ENCODE measurements around the gene ALOX15.
"Not testable (repeated sequence)": the region's sequence is repeated elsewhere in the genome, so short reads cannot be mapped to it uniquely, and the experiment has no call there.

ALOX15 gene

DNA sequence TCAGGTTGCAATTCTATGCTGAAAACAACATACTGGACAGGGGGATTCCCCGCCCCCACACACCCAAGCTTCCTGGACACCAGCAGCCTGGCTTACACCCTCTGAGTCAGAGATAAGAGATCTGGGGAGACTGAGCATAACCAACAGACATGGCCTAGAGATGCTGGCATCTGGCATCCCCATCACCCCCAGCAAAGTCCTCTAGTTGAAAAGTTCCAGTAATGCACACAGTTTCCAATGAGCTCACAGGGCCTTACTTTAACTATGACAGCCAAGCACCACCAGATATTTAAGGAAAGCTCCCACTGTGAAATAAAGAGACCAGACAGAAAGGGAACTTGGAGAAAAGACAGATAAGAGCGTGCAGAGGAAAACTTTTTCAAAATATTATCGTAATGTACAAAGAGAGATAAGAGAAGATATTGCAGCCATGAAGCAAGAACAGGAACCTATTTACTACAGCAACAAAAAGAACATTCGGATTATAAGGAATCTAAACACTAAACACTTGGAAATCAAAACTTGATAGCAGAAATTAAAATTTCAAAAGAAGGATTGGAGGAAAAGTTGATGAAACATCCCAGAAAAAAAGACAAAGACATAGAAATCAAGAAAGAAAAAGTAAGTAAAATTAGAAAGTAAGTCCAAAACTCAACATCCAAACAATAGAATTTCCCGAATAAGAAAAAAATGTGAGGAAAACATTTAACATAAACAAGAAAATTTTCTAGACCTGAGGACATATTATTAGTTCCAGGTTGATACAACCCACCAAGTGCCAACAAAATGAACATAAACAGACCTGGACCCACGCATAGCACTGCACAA, 17.2 kb upstream of the ALOX15 start:
- DNase-seq = peak; percentile 21
- H3K4me3 ChIP-seq (ENCODE audit: low read depth, low read length) = no peak overlapping the region
- no peaks in the 10 kb centered on the region for H3K27me3 ChIP-seq
- no peaks in the 10 kb centered on the region for H3K9me3 ChIP-seq
- TF ChIP-seq, protein P1, sequence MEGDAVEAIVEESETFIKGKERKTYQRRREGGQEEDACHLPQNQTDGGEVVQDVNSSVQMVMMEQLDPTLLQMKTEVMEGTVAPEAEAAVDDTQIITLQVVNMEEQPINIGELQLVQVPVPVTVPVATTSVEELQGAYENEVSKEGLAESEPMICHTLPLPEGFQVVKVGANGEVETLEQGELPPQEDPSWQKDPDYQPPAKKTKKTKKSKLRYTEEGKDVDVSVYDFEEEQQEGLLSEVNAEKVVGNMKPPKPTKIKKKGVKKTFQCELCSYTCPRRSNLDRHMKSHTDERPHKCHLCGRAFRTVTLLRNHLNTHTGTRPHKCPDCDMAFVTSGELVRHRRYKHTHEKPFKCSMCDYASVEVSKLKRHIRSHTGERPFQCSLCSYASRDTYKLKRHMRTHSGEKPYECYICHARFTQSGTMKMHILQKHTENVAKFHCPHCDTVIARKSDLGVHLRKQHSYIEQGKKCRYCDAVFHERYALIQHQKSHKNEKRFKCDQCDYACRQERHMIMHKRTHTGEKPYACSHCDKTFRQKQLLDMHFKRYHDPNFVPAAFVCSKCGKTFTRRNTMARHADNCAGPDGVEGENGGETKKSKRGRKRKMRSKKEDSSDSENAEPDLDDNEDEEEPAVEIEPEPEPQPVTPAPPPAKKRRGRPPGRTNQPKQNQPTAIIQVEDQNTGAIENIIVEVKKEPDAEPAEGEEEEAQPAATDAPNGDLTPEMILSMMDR (IDR thresholded peaks at IDR 0.05; ENCODE audit: low read depth, low read length) = no peak
- H3K36me3 ChIP-seq = no peaks in the 10 kb centered on the region
- H3K4me1 ChIP-seq = no peaks in the 10 kb centered on the region

DNA sequence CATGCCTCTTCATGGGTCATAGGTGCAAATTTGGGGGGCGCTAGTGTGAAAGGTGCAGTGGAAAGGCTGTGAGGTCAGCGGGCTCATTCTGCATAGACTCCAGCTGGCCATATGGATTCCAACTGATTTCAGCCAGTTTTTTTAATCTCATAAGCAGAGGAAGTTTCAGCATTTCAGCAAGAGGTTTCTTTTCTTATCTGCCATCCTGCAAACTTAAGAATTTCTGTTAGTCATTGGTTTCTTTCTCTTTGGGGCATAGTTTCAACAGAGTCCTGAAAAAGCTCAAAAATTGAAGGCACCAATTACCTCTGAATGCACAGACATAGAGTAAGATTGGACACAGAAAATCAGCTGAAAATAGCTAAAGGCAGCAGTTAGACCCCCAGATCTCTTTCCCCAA, 16.2 kb upstream of the ALOX15 start:
- Histone ChIP-seq H3K36me3 (no peaks in the 10 kb centered on the region), H3K27me3 (no peaks in the 10 kb centered on the region), H3K9me3 (no peaks in the 10 kb centered on the region), H3K4me3 (ENCODE audit: low read depth, low read length) (no peak overlapping the region), H3K4me1 (no peaks in the 10 kb centered on the region)
- TF ChIP-seq, protein P1 (IDR thresholded peaks at IDR 0.05; ENCODE audit: low read depth, low read length) = no peak
- no peak for DNase-seq

DNA sequence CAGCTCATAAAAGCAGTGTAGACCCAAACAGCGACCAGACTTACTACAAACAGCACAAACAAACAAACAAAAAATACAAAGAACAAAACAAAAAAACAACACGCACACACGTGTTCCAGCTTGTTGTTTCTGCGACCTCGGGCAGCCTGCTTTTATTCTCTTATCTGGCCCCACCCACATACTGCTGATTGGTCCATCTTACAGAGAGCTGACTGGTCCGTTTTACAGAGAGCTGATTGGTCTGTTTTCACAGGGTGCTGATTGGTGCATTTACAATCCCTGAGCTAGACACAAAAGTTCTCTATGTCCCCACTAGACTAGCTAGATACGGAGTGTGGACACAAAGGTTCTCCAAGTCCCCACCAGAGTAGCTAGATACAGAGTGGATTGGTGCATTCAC, 14.5 kb upstream of the ALOX15 start:
- not testable (repeated sequence) for H3K36me3 ChIP-seq; H3K4me3 ChIP-seq (ENCODE audit: low read depth, low read length); H3K9me3 ChIP-seq; DNase-seq; H3K27me3 ChIP-seq; H3K4me1 ChIP-seq

DNA sequence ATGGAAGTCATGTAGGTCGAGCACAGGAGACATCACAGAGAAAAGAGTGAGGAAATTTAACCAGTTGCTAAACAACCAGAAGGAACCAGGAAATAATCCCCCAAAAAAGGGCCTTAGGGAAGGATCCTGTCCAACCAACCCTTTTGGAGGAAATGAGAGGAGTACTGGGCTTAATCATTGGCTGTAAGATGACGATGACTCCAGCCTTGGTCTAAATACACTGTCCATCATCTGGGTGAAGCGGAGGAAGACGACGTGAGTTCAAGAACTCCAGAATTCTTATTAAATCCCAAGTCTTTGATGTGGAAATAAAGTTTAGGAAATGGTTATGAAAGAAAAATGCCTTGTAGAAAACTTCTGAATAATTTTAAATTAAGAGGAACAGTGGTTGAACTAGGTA, 11.5 kb upstream of the ALOX15 start:
- DNase-seq = no peak
- no peak overlapping the region for H3K4me3 ChIP-seq (ENCODE audit: low read depth, low read length)

DNA sequence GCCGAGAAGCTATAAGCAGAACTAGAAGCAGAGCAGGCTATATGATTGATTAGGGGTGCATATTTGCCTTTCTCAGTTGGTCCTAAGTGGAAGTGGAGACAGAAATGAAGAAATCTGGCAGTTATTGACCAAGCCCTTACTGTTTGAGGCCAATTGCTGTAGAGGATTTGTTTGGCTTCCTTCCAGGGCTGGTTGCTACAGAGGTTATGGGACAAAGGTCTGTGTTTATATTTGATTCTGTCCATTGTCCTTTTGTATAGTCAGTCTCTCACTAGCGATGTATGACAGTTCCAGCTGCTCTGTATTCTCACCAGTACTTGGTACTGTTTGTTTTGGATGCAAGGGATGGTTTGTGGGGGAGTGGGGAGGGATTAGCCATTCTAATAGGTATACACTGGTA, 7.3 kb upstream of the ALOX15 start:
- TF ChIP-seq, protein P1 (IDR thresholded peaks at IDR 0.05; ENCODE audit: low read depth, low read length) = no peak
- Histone ChIP-seq H3K9me3 (no peaks in the 10 kb centered on the region), H3K36me3 (no peaks in the 10 kb centered on the region), H3K27me3 (peaks cover 9% of the 10 kb centered on the region), H3K4me1 (no peaks in the 10 kb centered on the region), H3K4me3 (ENCODE audit: low read depth, low read length) (no peak overlapping the region)
- DNase-seq = no peak

More for the DNA sequence above, 11.5 kb upstream of the ALOX15 start:
- TF ChIP-seq, protein P1 (IDR thresholded peaks at IDR 0.05; ENCODE audit: low read depth, low read length) = no peak
- H3K27me3 ChIP-seq = no peaks in the 10 kb centered on the region
- no peaks in the 10 kb centered on the region for H3K9me3 ChIP-seq
- H3K4me1 ChIP-seq = no peaks in the 10 kb centered on the region
- H3K36me3 ChIP-seq = no peaks in the 10 kb centered on the region

DNA sequence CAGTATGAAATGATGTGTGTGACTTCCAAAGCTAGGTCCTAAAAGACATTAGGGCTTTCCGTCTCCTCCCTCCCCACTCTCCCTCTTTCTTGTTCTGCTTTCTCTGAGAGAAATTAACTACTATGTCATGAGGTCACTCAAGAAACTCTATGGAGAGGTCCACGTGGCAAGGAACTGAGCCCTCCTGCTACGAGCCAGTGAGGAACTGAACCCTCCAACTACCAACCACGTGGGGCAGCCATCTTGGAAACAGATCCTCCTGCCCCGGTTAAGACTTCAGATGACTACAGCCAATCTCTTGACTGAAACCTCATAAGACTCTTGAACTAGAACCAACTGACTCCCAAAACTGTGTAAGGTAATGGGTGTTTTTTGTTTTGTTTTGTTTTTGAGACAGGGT, 4.2 kb upstream of the ALOX15 start:
- DNase-seq = no peak
- TF ChIP-seq, protein P1 (IDR thresholded peaks at IDR 0.05; ENCODE audit: low read depth, low read length) = no peak
- Histone ChIP-seq H3K4me3 (ENCODE audit: low read depth, low read length) (no peak overlapping the region), H3K27me3 (peaks cover 30% of the 10 kb centered on the region), H3K4me1 (no peaks in the 10 kb centered on the region), H3K9me3 (no peaks in the 10 kb centered on the region), H3K36me3 (no peaks in the 10 kb centered on the region)
